ENCODE results near the gene DOCK10.

The DOCK10 gene

GRCh38 chr2:224876522-224876921 lies 165.7 kb downstream of the DOCK10 start:
- no peak for DNase-seq (ENCODE audit: low spot score)

GRCh38 chr2:224875841-224876240 lies 166.4 kb downstream of the DOCK10 start:
- DNase-seq (ENCODE audit: low spot score), result peak; percentile 9

DNA sequence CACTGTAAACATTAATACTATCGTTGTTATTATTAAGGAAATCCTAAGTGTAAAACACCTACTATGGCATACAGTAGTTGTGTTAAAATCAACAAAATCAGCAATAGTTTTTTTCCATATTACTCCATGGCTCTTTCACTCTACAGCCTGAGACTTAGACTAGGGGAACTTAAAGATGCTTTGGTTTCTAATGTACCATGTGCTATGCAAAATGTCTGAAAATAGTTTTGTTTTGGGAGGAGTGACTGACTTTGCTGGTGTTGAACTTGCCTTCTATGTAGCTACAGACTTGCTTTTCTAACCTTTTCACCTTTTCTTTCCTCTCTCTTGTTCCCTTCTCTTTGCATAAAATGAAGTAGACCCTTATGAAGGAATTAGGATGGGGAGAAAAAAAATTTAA lies 167.1 kb downstream of the DOCK10 start:
- peak; percentile 33 for DNase-seq (ENCODE audit: low spot score)

DNA sequence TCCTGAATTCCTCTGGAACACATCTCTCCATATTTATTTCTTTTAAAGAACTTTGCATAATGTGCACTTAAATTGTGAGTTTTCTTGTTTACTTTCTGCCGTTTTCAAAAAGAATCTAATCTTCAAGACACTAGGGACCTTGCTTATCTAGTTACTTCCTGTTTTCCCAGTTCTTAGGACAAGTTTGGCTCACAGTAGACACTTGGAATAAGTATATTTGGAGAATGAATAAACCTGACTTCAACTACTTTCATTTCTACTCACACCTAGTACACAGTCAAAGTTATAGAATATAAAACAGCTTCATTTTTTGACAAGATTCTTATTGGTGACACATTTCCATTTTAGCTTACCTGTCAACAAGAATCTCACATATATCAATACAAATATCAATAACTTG lies 170.5 kb downstream of the DOCK10 start:
- no peak for DNase-seq (ENCODE audit: low spot score)

- no peak for DNase-seq (ENCODE audit: low spot score)
Observed at GRCh38 chr2:224870341-224870740, 171.9 kb downstream of the DOCK10 start.

DNA sequence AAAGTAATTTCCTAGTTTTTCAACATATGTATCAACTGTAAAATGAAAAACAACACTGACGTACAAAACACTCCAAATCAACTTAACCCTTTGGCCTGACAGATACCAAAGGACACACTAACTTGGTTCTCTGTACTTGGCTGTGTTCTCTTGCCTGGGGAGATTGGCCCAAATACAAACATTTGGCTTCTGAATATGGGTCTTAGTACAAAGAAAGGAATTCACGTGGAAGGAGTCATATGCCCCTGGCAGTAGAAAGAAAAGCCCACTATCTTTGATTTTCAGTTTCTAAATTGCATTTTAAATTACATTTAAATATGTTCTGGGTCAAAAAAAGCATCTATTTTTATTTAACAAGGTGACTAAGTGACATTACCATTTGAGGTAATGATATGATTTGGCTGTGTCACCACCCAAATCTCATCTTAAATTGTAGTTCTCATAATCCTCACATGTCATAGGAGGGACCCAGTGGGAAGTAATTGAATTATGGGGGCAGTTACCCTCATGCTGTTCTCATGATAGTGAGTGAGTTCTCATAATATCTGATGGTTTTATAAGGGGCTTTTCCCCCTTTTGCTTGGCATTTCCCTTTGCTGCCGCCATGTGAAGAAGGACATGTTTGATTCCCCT lies 172.6 kb downstream of the DOCK10 start:
- DNase-seq (ENCODE audit: low spot score), result no peak

GRCh38 chr2:224865016-224865415 lies 177.3 kb downstream of the DOCK10 start:
- no peak for DNase-seq (ENCODE audit: low spot score)

DNA sequence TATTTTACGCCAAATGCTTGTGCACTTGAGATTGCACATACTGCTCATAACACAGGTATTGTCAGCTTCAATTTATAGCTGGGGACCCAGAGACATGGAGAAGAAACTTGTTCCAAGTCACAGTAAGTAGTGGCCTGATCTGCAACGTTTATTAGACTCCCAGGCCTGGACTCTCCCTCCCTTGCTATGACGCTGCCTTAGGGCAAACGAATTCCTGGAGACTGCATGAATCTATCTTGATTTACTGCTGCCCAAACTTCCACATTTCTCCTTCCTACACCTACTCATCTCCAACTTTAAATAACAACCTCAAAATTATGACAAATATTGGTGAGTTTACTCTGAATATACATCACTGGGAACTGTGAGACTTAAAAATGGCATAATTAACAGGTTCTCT lies 181.0 kb downstream of the DOCK10 start:
- no peak for DNase-seq (ENCODE audit: low spot score)

- DNase-seq (ENCODE audit: low spot score), result no peak
Observed at GRCh38 chr2:224860786-224861185, 181.5 kb downstream of the DOCK10 start.

- no peak for DNase-seq (ENCODE audit: low spot score)
Observed at GRCh38 chr2:224851811-224852210, 190.5 kb downstream of the DOCK10 start.

DNA sequence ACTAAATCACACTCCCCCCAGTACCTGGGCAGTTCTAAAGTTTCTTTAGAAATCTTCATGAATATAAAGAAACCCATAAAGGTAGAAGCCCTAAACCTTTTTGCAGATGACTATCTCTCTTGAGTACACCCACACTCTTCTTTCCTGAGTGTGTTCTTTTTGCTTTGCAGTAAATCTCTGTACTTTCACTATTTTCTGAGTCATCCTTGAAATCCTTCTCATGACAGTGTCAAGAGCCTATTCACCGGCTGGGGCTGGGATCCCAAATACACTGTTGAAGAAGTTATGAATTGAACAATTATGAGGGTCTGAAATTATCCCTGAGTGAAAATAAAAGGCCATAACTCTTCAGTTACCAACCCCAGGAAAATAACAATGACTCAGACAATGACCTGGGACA lies 192.2 kb downstream of the DOCK10 start:
- DNase-seq (ENCODE audit: low spot score), result no peak

GRCh38 chr2:224849264-224849663 lies 193.0 kb downstream of the DOCK10 start:
- no peak for DNase-seq (ENCODE audit: low spot score)

- no peak for DNase-seq (ENCODE audit: low spot score)
Observed at GRCh38 chr2:224847961-224848850, 194.1 kb downstream of the DOCK10 start.

- DNase-seq (ENCODE audit: low spot score), result no peak
Observed at GRCh38 chr2:224847381-224847780, 194.9 kb downstream of the DOCK10 start.

DNA sequence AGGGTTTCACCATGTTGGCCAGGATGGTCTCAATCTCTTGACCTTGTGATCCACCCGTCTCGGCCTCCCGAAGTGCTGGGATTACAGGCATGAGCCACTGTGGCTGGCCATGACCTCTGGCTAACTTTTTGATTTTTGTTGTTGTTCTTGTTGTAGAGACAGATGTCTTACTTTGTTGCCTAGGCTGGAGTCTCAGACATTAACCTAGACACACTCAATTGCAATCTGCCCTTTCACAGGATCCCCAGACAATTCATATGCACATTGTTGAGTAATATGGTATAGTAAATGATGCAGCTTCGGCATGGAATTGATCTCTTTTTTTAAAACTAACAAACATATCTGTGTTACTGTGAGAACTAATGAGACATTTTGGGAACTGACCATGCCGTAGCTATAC lies 195.6 kb downstream of the DOCK10 start:
- no peak for DNase-seq (ENCODE audit: low spot score)

- no peak for DNase-seq (ENCODE audit: low spot score)
Observed at GRCh38 chr2:224846161-224846560, 196.1 kb downstream of the DOCK10 start.

GRCh38 chr2:224843141-224843540 lies 199.1 kb downstream of the DOCK10 start:
- DNase-seq (ENCODE audit: low spot score), result no peak

- DNase-seq (ENCODE audit: low spot score), result no peak
Observed at GRCh38 chr2:224841910-224842309, 200.4 kb downstream of the DOCK10 start.

- DNase-seq (ENCODE audit: low spot score), result no peak
Observed at GRCh38 chr2:224838335-224838734, 203.9 kb downstream of the DOCK10 start.

GRCh38 chr2:224837558-224837957 lies 204.7 kb downstream of the DOCK10 start:
- no peak for DNase-seq (ENCODE audit: low spot score)

DNA sequence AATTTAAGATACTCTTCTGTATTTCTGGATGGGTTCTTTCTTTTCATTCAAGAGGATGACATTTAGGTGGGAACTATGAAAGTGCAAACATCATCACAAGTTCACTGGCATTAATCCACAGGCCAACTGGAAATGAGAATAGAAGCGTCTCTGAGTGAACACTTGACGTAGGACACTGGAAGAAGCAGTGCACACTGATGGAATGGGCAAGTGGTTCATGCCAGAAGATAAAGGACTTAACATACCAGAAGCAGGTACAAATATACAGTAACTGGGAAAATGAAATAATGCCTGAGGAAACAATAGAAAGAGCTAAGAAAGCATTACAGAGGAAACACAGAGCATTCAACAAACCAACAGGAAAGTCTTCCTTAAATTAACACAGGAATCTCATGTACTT lies 205.2 kb downstream of the DOCK10 start:
- DNase-seq (ENCODE audit: low spot score), result no peak

DNA sequence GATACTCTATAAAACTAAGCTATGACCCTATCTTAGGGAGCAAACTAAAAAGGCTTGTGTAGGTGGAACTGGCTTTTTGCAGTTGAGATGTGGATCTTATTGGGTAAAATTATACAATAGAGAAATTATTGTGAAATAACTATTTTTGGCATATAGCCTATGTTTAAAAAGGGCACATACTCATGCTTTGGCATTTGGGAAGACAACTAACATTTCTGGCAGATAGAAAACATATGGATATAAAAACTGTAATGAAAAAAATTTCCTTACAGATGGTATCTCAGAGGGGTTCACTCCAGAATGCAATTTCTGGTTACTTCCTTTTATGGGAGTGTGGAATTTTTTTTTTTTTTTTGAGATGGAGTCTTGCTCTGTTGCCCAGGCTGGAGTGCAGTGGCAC lies 206.0 kb downstream of the DOCK10 start:
- DNase-seq (ENCODE audit: low spot score), result no peak

DNA sequence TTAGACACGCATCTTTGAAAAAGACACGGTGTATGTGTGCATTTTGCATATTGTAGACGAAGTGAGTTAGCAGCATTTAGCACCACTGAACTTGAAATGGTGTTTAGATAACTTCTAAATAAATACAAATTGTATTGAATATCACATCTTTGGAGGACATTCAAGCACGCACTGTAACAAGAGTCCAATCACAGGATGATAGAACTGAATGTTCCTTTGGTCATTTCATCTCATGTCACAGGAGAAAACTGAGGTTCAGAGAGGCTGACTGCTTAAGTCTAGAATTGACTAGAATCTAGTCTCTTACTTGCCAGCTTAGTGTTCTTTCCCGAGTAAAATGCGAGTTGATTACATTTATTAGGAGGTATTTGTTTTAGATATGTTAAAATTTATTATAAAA lies 206.9 kb downstream of the DOCK10 start:
- DNase-seq (ENCODE audit: low spot score), result no peak

- DNase-seq (ENCODE audit: low spot score), result no peak
Observed at GRCh38 chr2:224833986-224834385, 208.3 kb downstream of the DOCK10 start.

All from germinal center (tissue), 1 donor.